GM06990 (cell line): ENCODE results near the gene CRTAC1.

Source experiments
- DNase-seq: peaks from one replicate; pipeline ENCODE4 v3.0.0-alpha.2; 2011; ENCODE audit not compliant: insufficient read length; ENCODE audit errors: extremely low read depth
- H3K27me3 ChIP-seq: replicated peaks from 2 replicates; pipeline ENCODE4 v1.6.0; 2011; ENCODE audit warnings: low read length; ENCODE audit not compliant: control insufficient read depth, insufficient read depth
- H3K36me3 ChIP-seq: 2 replicates; pipeline ENCODE4 v1.5.1; 2011; ENCODE audit warnings: low read length; ENCODE audit not compliant: control insufficient read depth, insufficient read depth
- H3K4me3 ChIP-seq: replicated peaks from 2 replicates; pipeline ENCODE4 v1.5.1; 2011; ENCODE audit warnings: low read depth, mild to moderate bottlenecking, control low read depth, low read length
- TF ChIP-seq, protein P1 (sequence below): IDR thresholded peaks from 2 replicates; pipeline ENCODE4 v1.5.1; 2011; ENCODE audit warnings: low read length, control low read depth, mild to moderate bottlenecking, inconsistent platforms; ENCODE audit not compliant: insufficient read depth, poor library complexity, severe bottlenecking

Gene CRTAC1

DNA sequence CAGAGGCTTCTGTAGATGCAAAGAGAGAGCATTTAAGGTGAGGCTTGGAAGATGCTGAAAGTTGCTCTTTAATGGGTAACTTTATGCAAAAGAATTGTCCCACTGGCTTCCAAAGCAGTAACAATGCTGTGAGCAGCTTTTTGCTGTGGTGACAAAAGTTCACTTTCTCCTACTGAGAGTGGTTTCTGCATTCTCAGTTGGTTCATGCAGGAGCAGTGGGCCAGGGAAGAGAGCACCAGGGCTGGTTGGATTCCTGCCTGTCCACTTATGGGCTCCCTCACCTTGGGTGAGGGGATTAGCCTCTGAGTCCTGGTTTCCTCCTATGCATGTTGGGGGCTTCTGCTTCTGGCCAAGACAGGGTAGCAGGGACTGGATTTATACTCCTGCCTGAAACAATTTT, 211.8 kb downstream of the CRTAC1 start:
- Histone ChIP-seq H3K4me3 (no peak overlapping the region), H3K27me3 (no peaks in the 10 kb centered on the region; the same call in none of the 2 replicates), H3K36me3 (no peaks in the 10 kb centered on the region)
- no peak for DNase-seq
- TF ChIP-seq, protein P1, sequence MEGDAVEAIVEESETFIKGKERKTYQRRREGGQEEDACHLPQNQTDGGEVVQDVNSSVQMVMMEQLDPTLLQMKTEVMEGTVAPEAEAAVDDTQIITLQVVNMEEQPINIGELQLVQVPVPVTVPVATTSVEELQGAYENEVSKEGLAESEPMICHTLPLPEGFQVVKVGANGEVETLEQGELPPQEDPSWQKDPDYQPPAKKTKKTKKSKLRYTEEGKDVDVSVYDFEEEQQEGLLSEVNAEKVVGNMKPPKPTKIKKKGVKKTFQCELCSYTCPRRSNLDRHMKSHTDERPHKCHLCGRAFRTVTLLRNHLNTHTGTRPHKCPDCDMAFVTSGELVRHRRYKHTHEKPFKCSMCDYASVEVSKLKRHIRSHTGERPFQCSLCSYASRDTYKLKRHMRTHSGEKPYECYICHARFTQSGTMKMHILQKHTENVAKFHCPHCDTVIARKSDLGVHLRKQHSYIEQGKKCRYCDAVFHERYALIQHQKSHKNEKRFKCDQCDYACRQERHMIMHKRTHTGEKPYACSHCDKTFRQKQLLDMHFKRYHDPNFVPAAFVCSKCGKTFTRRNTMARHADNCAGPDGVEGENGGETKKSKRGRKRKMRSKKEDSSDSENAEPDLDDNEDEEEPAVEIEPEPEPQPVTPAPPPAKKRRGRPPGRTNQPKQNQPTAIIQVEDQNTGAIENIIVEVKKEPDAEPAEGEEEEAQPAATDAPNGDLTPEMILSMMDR, result no peak

DNA sequence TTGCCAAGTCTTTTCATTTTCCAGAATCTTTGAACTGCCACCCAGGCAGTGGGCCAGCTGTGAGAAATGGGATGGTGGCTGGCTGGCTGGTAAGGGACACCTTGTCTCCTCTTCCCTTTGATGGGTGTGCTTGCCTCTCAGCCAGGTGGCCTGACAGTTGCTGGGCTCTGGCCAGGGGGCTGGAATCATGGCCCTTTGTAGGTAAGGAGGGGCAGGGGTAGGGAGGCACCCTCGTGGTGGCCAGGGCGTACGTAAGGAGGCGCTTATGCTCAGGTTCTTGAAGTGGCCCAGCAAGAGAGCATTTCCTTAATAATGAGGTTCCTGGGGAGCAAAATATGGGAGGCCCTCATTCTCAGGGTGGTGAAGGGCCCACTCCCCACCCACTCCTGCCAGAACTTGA, 213.8 kb downstream of the CRTAC1 start:
- no peak overlapping the region for H3K4me3 ChIP-seq
- TF ChIP-seq, protein P1, result no peak
- H3K27me3 ChIP-seq, result no peaks in the 10 kb centered on the region; the same call in none of the 2 replicates
- no peaks in the 10 kb centered on the region for H3K36me3 ChIP-seq
- DNase-seq, result no peak
